Body of pancreas (tissue), 4 donors: Measurements from ENCODE around the gene HOXB2. TPM values are rescaled to one million over a fixed set of nuclear protein-coding genes. Genes with fewer than 3 reads are reported as not detected.
"Not testable (repeated sequence)": the region's sequence is repeated elsewhere in the genome, so short reads cannot be mapped to it uniquely, and the experiment has no call there.

Experiments used
- ATAC-seq: fragments of 150-250 bp; one replicate; pipeline ENCODE4 v1.9.1; 2016
- DNase-seq, 4 donors: peaks; one replicate each; pipeline ENCODE4 v3.0.0-alpha.2; 2019
- H3K27ac ChIP-seq, 4 donors: fragments of 200-600 bp; sonication (generic); 1 replicate in 3 of 4; 2 replicates in 1 of 4; pipeline versions ENCODE4 v1.5.1 to v1.6.1; 2016 to 2019; ENCODE audit warnings: mild to moderate bottlenecking in 1 of 4, mixed read lengths in 1 of 4, moderate library complexity in 1 of 4
- H3K27me3 ChIP-seq, 2 donors: fragments of 200-600 bp; sonication (generic); one replicate each; pipeline ENCODE4 v1.6.0; 2016; ENCODE audit warnings: mild to moderate bottlenecking in 1 of 2
- H3K36me3 ChIP-seq, 2 donors: fragments of 200-600 bp; sonication (generic); replicated peaks in 1 of 2; 2 replicates each; pipeline ENCODE4 v1.5.1; 2016; ENCODE audit warnings: low read depth in 2 of 2; ENCODE audit not compliant: insufficient read depth in 1 of 2
- H3K4me1 ChIP-seq: fragments of 200-600 bp; sonication (generic); one replicate; pipeline ENCODE4 v1.6.0; 2016
- H3K4me3 ChIP-seq, 2 donors: fragments of 200-600 bp; sonication (generic); 1 replicate in 1 of 2; 2 replicates in 1 of 2; pipeline ENCODE4 v1.5.1; 2016 to 2019
- H3K9me3 ChIP-seq, 3 donors: fragments of 200-600 bp; sonication (generic); 1 replicate in 2 of 3; 2 replicates in 1 of 3; pipeline ENCODE4 v1.5.1; 2016
- CTCF ChIP-seq, 7 experiments: fragments of 450-650 bp in 4 of 7; fragments of 200-600 bp in 3 of 7; sonication (generic) in 3 of 7; IDR thresholded peaks; one replicate each; pipeline ENCODE4 v1.5.1; 2016 to 2019; ENCODE audit warnings: antibody characterized with exemption in 7 of 7
- POLR2A ChIP-seq, 3 donors: fragments of 450-650 bp; IDR thresholded peaks; one replicate each; pipeline ENCODE4 v1.6.1; 2016; ENCODE audit warnings: antibody characterized with exemption in 3 of 3, mild to moderate bottlenecking in 2 of 3
- WGBS, 2 donors: methylation state at CpG; one replicate each; pipeline ENCODE4 v1.1.5; 2017; 5-methylcytosine and 5-hydroxymethylcytosine counted together
- intact Hi-C: fragments of 100-400 bp; cut with DNase I; formaldehyde crosslinking; loops from one replicate; pipeline ENCODE4 v1.15.1; 2023
- total RNA-seq, 2 donors: library from RNA; depleted of rRNA; stranded (reverse); fragments of >200 nt; gene quantifications; one replicate each; pipeline ENCODE4 v1.1.0, GENCODE V29; 2016

The HOXB2 gene
- total RNA-seq, 2 donors from 2014 or later: 13.7 to 32.3 TPM

- H3K4me1 ChIP-seq: no peaks in the 10 kb centered on the region
- no peaks in the 10 kb centered on the region for H3K36me3 ChIP-seq
- 77 to 87% methylated on average over 2 of the region's 2 CpGs for WGBS, 2 donors
- intact Hi-C loops: no loop called here
- ATAC-seq (no peak), DNase-seq (no peak)
- H3K27me3 ChIP-seq: peaks cover 0 to 5% of the 10 kb centered on the region in 2 donors
- no peaks in the 10 kb centered on the region for H3K9me3 ChIP-seq
- H3K27ac ChIP-seq: no peak overlapping the region
- H3K4me3 ChIP-seq: no peak overlapping the region
- TF ChIP-seq CTCF (IDR thresholded peaks at IDR 0.05): no peak
- TF ChIP-seq POLR2A (IDR thresholded peaks at IDR 0.05): no peak
These were observed 34.5 kb downstream of the HOXB2 start for GRCh38 chr17:48510381-48510760.

GRCh38 chr17:48509708-48510107 lies 35.2 kb downstream of the HOXB2 start:
- H3K36me3 ChIP-seq, DNase-seq, H3K4me3 ChIP-seq, ATAC-seq, intact Hi-C loops, H3K27ac ChIP-seq, H3K4me1 ChIP-seq, H3K27me3 ChIP-seq, H3K9me3 ChIP-seq: not testable (repeated sequence)
- 77 to 88% methylated on average over 7 of the region's 7 CpGs for WGBS, 2 donors

- ATAC-seq (no peak), DNase-seq (no peak)
- TF ChIP-seq CTCF (IDR thresholded peaks at IDR 0.05): no peak
- no peak for TF ChIP-seq POLR2A (IDR thresholded peaks at IDR 0.05)
- no peaks in the 10 kb centered on the region for H3K4me1 ChIP-seq
- WGBS, 2 donors: 76% methylated on average over 5 of the region's 5 CpGs
- intact Hi-C loops: no loop called here
- H3K9me3 ChIP-seq: no peaks in the 10 kb centered on the region
- H3K36me3 ChIP-seq: no peaks in the 10 kb centered on the region
- no peaks in the 10 kb centered on the region for H3K27me3 ChIP-seq
- H3K4me3 ChIP-seq: no peak overlapping the region
- H3K27ac ChIP-seq: no peak overlapping the region
These were observed 38.7 kb downstream of the HOXB2 start for GRCh38 chr17:48506246-48506645.

GRCh38 chr17:48505788-48506187 lies 39.1 kb downstream of the HOXB2 start:
- peak in 1 of 4 donors; percentile 38 for DNase-seq
- Histone ChIP-seq H3K27ac (no peak overlapping the region), H3K4me3 (no peak overlapping the region), H3K27me3 (no peaks in the 10 kb centered on the region), H3K4me1 (no peaks in the 10 kb centered on the region), H3K9me3 (no peaks in the 10 kb centered on the region), H3K36me3 (no peaks in the 10 kb centered on the region)
- WGBS, 2 donors: 30 to 33% methylated on average over 1 of the region's 1 CpG
- intact Hi-C loops: no loop called here
- peak; percentile 58 for ATAC-seq
- no peak for TF ChIP-seq POLR2A (IDR thresholded peaks at IDR 0.05)

- H3K4me1 ChIP-seq: no peaks in the 10 kb centered on the region
- no peaks in the 10 kb centered on the region for H3K36me3 ChIP-seq
- ATAC-seq (no peak), DNase-seq (no peak)
- no peaks in the 10 kb centered on the region for H3K9me3 ChIP-seq
- intact Hi-C loops: no loop called here
- no peak overlapping the region for H3K4me3 ChIP-seq
- TF ChIP-seq POLR2A (IDR thresholded peaks at IDR 0.05) (no peak), CTCF (IDR thresholded peaks at IDR 0.05) (no peak)
- H3K27ac ChIP-seq: no peak overlapping the region
- H3K27me3 ChIP-seq: no peaks in the 10 kb centered on the region
- WGBS, 2 donors: 77 to 79% methylated on average over 2 of the region's 2 CpGs
These were observed 40.0 kb downstream of the HOXB2 start for GRCh38 chr17:48504953-48505352.

- intact Hi-C loops: no loop called here
- no peaks in the 10 kb centered on the region for H3K4me1 ChIP-seq
- 70 to 78% methylated on average over 5 of the region's 5 CpGs for WGBS, 2 donors
- DNase-seq (no peak), ATAC-seq (no peak)
- TF ChIP-seq POLR2A (IDR thresholded peaks at IDR 0.05) (no peak), CTCF (IDR thresholded peaks at IDR 0.05) (no peak)
- H3K4me3 ChIP-seq: no peak overlapping the region
- no peaks in the 10 kb centered on the region for H3K36me3 ChIP-seq
- no peaks in the 10 kb centered on the region for H3K9me3 ChIP-seq
- no peak overlapping the region for H3K27ac ChIP-seq
- no peaks in the 10 kb centered on the region for H3K27me3 ChIP-seq
These were observed 41.2 kb downstream of the HOXB2 start for GRCh38 chr17:48503747-48504146.
